BJ (cell line): ENCODE data around the gene C1orf116. TPM values are rescaled to one million over a fixed set of nuclear protein-coding genes. Genes with fewer than 3 reads are reported as not detected.
"Not testable (repeated sequence)": the region's sequence is repeated elsewhere in the genome, so short reads cannot be mapped to it uniquely, and the experiment has no call there.

ENCODE experiments used
- CTCF ChIA-PET: fragments of 350-600 bp; formaldehyde crosslinking; extraction: SDS; loops from one replicate; lab custom pipeline; 2021; ENCODE audit warnings: antibody characterized with exemption, inconsistent platforms; lab: Yijun Ruan, JAX
- POLR2A ChIA-PET: fragments of 300-600 bp; sonication (Branson Sonifier 250); formaldehyde crosslinking; extraction: SDS; loops from one replicate; lab custom pipeline; 2021; ENCODE audit warnings: antibody characterized with exemption; lab: Charles Lee
- DNase-seq: peaks from one replicate; pipeline ENCODE4 v3.0.0-alpha.2; 2011; ENCODE audit warnings: low read depth
- H3K27me3 ChIP-seq: 2 replicates; pipeline ENCODE4 v1.6.0; 2011; ENCODE audit warnings: low read length; ENCODE audit not compliant: control insufficient read depth, insufficient read depth
- H3K36me3 ChIP-seq: 2 replicates; pipeline ENCODE4 v1.5.1; 2011; ENCODE audit warnings: low read length; ENCODE audit not compliant: control insufficient read depth, insufficient read depth
- H3K4me3 ChIP-seq: 2 replicates; pipeline ENCODE4 v1.5.1; 2011; ENCODE audit warnings: low read depth, mild to moderate bottlenecking, control low read depth, low read length
- polyA plus RNA-seq: library from polyadenylated mRNA; depleted of rRNA; stranded (reverse); fragments of >200 nt; gene quantifications from 2 replicates; pipeline ENCODE4 v1.2.3, GENCODE V29; 2011
- TF ChIP-seq, protein P1 (sequence below): IDR thresholded peaks from 2 replicates; pipeline ENCODE4 v1.5.1; 2011; ENCODE audit warnings: low read depth, mild to moderate bottlenecking, control low read depth, inconsistent platforms, low read length, moderate library complexity; ENCODE audit not compliant: insufficient read depth

C1orf116 gene
- polyA plus RNA-seq, 1 experiment, result not detected

DNA sequence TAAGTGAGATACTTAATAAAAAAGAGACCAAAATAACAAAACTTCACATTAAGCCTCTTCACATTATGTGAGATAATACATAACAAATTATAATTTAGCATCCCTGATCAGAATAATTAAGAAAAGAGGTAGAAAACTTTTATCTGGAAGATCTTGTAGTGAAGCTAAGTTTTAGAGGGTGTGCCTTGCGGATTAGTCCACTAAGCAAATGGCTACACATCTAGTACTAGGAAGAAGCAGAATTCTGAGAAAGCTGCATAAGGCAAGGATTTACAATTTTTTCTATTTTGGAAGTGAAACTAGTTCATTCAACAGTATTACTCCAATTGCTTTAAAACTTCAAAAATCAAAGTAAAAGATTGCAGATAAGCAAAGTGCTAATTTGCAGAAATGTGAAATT, 14.9 kb upstream of the C1orf116 start:
- TF ChIP-seq, protein P1, sequence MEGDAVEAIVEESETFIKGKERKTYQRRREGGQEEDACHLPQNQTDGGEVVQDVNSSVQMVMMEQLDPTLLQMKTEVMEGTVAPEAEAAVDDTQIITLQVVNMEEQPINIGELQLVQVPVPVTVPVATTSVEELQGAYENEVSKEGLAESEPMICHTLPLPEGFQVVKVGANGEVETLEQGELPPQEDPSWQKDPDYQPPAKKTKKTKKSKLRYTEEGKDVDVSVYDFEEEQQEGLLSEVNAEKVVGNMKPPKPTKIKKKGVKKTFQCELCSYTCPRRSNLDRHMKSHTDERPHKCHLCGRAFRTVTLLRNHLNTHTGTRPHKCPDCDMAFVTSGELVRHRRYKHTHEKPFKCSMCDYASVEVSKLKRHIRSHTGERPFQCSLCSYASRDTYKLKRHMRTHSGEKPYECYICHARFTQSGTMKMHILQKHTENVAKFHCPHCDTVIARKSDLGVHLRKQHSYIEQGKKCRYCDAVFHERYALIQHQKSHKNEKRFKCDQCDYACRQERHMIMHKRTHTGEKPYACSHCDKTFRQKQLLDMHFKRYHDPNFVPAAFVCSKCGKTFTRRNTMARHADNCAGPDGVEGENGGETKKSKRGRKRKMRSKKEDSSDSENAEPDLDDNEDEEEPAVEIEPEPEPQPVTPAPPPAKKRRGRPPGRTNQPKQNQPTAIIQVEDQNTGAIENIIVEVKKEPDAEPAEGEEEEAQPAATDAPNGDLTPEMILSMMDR, result no peak
- Histone ChIP-seq H3K27me3 (no peaks in the 10 kb centered on the region), H3K36me3 (peaks cover 4% of the 10 kb centered on the region), H3K4me3 (no peak overlapping the region)
- POLR2A ChIA-PET, result no interaction called here
- CTCF ChIA-PET, result interaction anchor here (0.9 to 3.1 kb wide), 5 partner anchors 11 to 135 kb away, joined by 3 to 7 read pairs (median 4); no protein-coding TSS in a partner anchor
- no peak for DNase-seq

DNA sequence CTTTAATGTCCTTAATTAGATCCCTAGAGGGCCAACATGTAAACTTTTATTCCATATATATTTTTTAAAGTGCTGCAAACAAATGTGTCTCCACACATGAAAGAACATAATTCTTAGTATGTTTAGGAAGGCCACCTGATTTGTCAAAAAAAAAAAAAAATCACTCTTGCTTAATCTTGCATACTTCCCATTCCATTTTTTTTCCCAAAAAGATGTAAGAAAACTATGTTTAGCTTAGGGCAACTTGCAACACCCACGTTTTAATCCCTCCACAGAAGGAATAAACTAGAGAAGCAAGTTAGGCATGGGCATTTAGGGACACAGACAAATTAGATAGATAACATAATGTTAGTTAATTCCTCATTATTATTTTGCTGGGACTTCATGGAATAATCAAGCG, 12.9 kb upstream of the C1orf116 start:
- Histone ChIP-seq H3K36me3 (peaks cover 4% of the 10 kb centered on the region), H3K4me3 (no peak overlapping the region), H3K27me3 (no peaks in the 10 kb centered on the region)
- TF ChIP-seq, protein P1, result no peak
- CTCF ChIA-PET, result interaction anchor here (0.7 to 1.6 kb wide), 5 partner anchors 39 to 539 kb away, joined by 3 to 9 read pairs (median 3); no protein-coding TSS in a partner anchor
- DNase-seq, result no peak
- POLR2A ChIA-PET, result interaction anchor here (0.6 kb wide), 1 partner anchor 46 kb away, joined by 6 read pairs; no protein-coding TSS in a partner anchor

DNA sequence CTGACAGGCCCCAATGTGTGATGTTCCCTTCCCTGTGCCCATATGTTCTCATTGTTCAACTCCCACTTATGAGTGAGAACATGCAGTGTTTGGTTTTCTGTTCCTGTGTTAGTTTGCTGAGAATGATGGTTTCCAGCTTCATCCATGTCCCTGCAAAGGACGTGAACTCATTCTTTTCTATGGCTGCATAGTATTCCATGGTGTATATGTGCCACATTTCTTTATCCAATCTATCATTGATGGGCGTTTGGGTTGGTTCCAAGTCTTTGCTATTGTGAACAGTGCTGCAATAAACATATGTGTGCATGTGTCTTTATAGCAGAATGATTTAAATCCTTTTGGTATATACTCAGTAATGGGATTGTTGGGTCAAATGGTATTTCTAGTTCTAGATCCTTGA, 8.8 kb upstream of the C1orf116 start:
- CTCF ChIA-PET, result interaction anchor here (0.7 kb wide), 1 partner anchor 56 kb away, joined by 3 read pairs; no protein-coding TSS in a partner anchor

DNA sequence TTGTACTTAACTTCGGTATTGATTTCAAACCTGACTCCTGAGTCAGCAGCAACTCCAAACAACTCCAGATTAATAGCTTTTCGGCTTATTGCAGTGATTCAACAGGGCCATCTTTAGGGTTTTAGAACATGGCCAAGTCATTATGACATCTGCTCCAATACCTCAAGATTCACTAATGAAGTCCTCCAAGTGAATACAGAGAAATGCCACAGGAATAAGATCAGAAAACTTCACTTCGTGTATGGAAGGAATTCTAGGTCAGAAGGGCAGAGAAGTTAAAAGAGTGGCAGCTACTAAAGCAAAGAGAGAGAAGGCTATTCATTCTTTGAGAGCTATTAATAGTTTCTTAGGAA, 7.6 kb upstream of the C1orf116 start:
- Histone ChIP-seq H3K27me3 (no peaks in the 10 kb centered on the region), H3K4me3 (no peak overlapping the region), H3K36me3 (no peaks in the 10 kb centered on the region)
- DNase-seq, result peak; percentile 69
- CTCF ChIA-PET, result interaction anchor here (0.6 to 1.5 kb wide), 6 partner anchors 9 to 145 kb away, joined by 3 to 4 read pairs (median 3); no protein-coding TSS in a partner anchor
- POLR2A ChIA-PET, result interaction anchor here (0.6 to 1.0 kb wide), 3 partner anchors 14 to 749 kb away, joined by 3 to 21 read pairs (median 6); no protein-coding TSS in a partner anchor
- TF ChIP-seq, protein P1, result no peak

More for the DNA sequence above, 8.8 kb upstream of the C1orf116 start:
- POLR2A ChIA-PET, DNase-seq, H3K27me3 ChIP-seq, H3K4me3 ChIP-seq, H3K36me3 ChIP-seq: not testable (repeated sequence)

DNA sequence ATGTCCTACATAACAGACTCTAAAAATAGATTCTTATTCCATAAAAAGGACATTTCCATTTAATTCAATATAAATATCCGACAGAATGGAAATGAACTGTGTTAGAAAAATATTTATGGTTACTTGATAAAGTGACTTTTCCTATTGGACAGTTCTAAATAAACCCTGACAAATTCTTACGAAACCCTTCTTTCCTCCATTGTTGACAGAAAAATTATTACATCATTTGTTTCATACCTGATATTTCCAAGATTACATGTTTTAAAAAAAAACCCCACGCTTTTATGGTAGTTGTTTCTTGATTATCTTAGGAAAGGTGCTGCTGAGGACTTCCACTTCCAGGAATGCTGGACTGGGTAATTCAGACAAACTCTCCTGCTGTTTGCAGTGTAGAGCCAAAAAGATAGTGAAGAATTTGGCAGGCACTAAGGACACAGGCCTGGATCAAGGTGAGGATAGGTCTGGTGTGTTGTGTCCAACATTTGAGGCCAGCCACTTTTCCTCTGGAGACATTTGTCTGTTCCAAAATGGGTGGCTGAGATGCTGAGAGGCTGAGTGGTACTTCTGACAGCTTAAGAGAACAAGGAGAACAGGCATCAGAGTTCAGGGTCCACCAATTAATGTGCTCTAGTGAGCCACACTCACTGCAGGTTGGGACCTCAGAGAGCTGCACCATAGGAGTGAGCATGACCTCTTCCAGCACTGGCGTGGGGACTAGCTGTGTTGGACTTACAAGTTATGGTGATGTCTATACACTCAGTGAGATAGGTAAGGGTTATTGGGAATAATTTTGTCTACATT, 7.0 kb upstream of the C1orf116 start:
- no peak overlapping the region for H3K4me3 ChIP-seq
- no peaks in the 10 kb centered on the region for H3K36me3 ChIP-seq
- no peak for DNase-seq
- CTCF ChIA-PET, result interaction anchor here (0.6 to 1.5 kb wide), 6 partner anchors 8 to 540 kb away, joined by 3 to 4 read pairs (median 3); no protein-coding TSS in a partner anchor
- POLR2A ChIA-PET, result interaction anchor here (0.6 to 1.0 kb wide), 2 partner anchors 13 to 15 kb away, joined by 3 to 6 read pairs; no protein-coding TSS in a partner anchor
- H3K27me3 ChIP-seq, result no peaks in the 10 kb centered on the region
- TF ChIP-seq, protein P1, result no peak
